Left cardiac atrium (tissue), 4 donors: ENCODE results near the gene SMCO2. TPM values are rescaled to one million over a fixed set of nuclear protein-coding genes. Genes with fewer than 3 reads are reported as not detected.

Source experiments
- ATAC-seq, 2 donors: fragments of 200-7000 bp; cut with Tn5 transposase; one replicate each; pipeline ENCODE4 v1.9.1; 2020; ENCODE audit warnings: mild to moderate bottlenecking in 2 of 2, moderate library complexity in 2 of 2
- DNase-seq: peaks from one replicate; pipeline ENCODE4 v3.0.0-alpha.2; 2020
- intact Hi-C, 2 donors: fragments of 100-400 bp; cut with DNase I; formaldehyde crosslinking; loops; one replicate each; pipeline versions ENCODE4 v1.14.1 to v1.15.1; 2022 to 2023
- long read RNA-seq: library from polyadenylated mRNA; unstranded; transcript quantifications from one replicate; pipeline ENCODE4 v2.0.0, GENCODE V29; 2021
- total RNA-seq, 2 donors: library from RNA; stranded (reverse); fragmentation: NEBNext Ultra II Directional; extraction: Animal tissue kit (Norgen Biotek cat#: 25700); gene quantifications; one replicate each; pipeline ENCODE4 v1.2.1, GENCODE V29; 2021
- donor health status: DM: no; HTN: yes; CAD: no.
- donor health status: DM: no; HTN: yes; CAD: no; lungs with severe emphysema.
- donor health status: DM: yes; HTN: yes; CAD: no.
- donor health status: Dilated cardiomyopathy.

SMCO2 gene
- not detected for total RNA-seq
- long read RNA-seq: 0 reads

GRCh38 chr12:27446436-27446835 is at the start of gene SMCO2:
Gene SMCO2, plus strand, starts transcription at chr12:27446736. Its CDS starts 23,896 bp downstream, at chr12:27470632.
- ATAC-seq: no peak
- intact Hi-C loops: no loop called here
- no peak for DNase-seq

GRCh38 chr12:27398466-27398865 is 48.1 kb upstream of the SMCO2 start:
- intact Hi-C loops: no loop called here
- DNase-seq (no peak), ATAC-seq (no peak)

- ATAC-seq (no peak), DNase-seq (no peak)
- intact Hi-C loops: no loop called here
These were observed 47.5 kb upstream of the SMCO2 start for GRCh38 chr12:27399074-27399473.

GRCh38 chr12:27400856-27401354 is 45.6 kb upstream of the SMCO2 start:
- intact Hi-C loops: no loop called here
- DNase-seq: no peak
- ATAC-seq: no peak

- DNase-seq: no peak
- no peak for ATAC-seq
- intact Hi-C loops: no loop called here
These were observed 34.5 kb upstream of the SMCO2 start for GRCh38 chr12:27412047-27412446.

GRCh38 chr12:27422697-27423096 is 23.8 kb upstream of the SMCO2 start:
- ATAC-seq: no peak
- DNase-seq: no peak
- intact Hi-C loops: no loop called here

- intact Hi-C loops: loop anchor here in 1 of 2 donors (5.0 kb wide), 1 partner anchor 228 kb away; no protein-coding TSS in a partner anchor
- ATAC-seq: peak; percentile 78 to 92
- DNase-seq: no peak
These were observed 21.8 kb upstream of the SMCO2 start for GRCh38 chr12:27424631-27425230.

- ATAC-seq (peak; percentile 48 to 77), DNase-seq (no peak)
These were observed 21.2 kb upstream of the SMCO2 start for GRCh38 chr12:27425306-27425705.

GRCh38 chr12:27426743-27427487 is 19.6 kb upstream of the SMCO2 start:
- no peak for DNase-seq
- ATAC-seq: no peak
- intact Hi-C loops: loop anchor here in 1 of 2 donors (5.0 kb wide), 1 partner anchor 225 kb away; no protein-coding TSS in a partner anchor

More at GRCh38 chr12:27425306-27425705, 21.2 kb upstream of the SMCO2 start:
- intact Hi-C loops: loop anchor here in 1 of 2 donors (5.0 kb wide), 1 partner anchor 227 kb away; no protein-coding TSS in a partner anchor

- ATAC-seq: no peak
- intact Hi-C loops: loop anchor here in 1 of 2 donors (5.0 kb wide), 1 partner anchor 224 kb away; no protein-coding TSS in a partner anchor
- DNase-seq: no peak
These were observed 18.7 kb upstream of the SMCO2 start for GRCh38 chr12:27427824-27428223.

- no peak for DNase-seq
- intact Hi-C loops: loop anchor here in 1 of 2 donors (5.0 kb wide), 1 partner anchor 224 kb away; no protein-coding TSS in a partner anchor
- ATAC-seq: no peak
These were observed 18.1 kb upstream of the SMCO2 start for GRCh38 chr12:27428466-27428865.

GRCh38 chr12:27429606-27430005 is 16.9 kb upstream of the SMCO2 start:
- no peak for ATAC-seq
- intact Hi-C loops: loop anchor here (5.0 to 10.0 kb wide), 3 partner anchors 95 to 223 kb away; partner anchors contain the start of gene PPFIBP1 (in 1 of the 2)
- no peak for DNase-seq

GRCh38 chr12:27431185-27431584 is 15.4 kb upstream of the SMCO2 start:
- intact Hi-C loops: loop anchor here (10.0 kb wide), 2 partner anchors 94 to 204 kb away; partner anchors contain the start of gene PPFIBP1 (in 1 of the 2)
- DNase-seq: no peak
- ATAC-seq: no peak

- ATAC-seq (peak in 1 of 2 donors; percentile 14), DNase-seq (no peak)
- intact Hi-C loops: loop anchor here (10.0 kb wide), 2 partner anchors 90 to 200 kb away; partner anchors contain the start of gene PPFIBP1 (in 1 of the 2)
These were observed 11.6 kb upstream of the SMCO2 start for GRCh38 chr12:27434673-27435565.

- DNase-seq: no peak
- ATAC-seq: no peak
- intact Hi-C loops: loop anchor here (10.0 kb wide), 2 partner anchors 89 to 199 kb away; partner anchors contain the start of gene PPFIBP1 (in 1 of the 2)
These were observed 10.5 kb upstream of the SMCO2 start for GRCh38 chr12:27436029-27436428.

- ATAC-seq (no peak), DNase-seq (no peak)
- intact Hi-C loops: loop anchor here (10.0 kb wide), 2 partner anchors 88 to 198 kb away; partner anchors contain the start of gene PPFIBP1 (in 1 of the 2)
These were observed 9.8 kb upstream of the SMCO2 start for GRCh38 chr12:27436768-27437167.

GRCh38 chr12:27437839-27438238 is 8.7 kb upstream of the SMCO2 start:
- intact Hi-C loops: loop anchor here (10.0 kb wide), 2 partner anchors 87 to 197 kb away; partner anchors contain the start of gene PPFIBP1 (in 1 of the 2)
- no peak for DNase-seq
- ATAC-seq: no peak

- intact Hi-C loops: no loop called here
- ATAC-seq: no peak
These were observed 1.2 kb downstream of the SMCO2 start for GRCh38 chr12:27447761-27448160.

GRCh38 chr12:27449026-27449425 is 2.5 kb downstream of the SMCO2 start:
- ATAC-seq (no peak), DNase-seq (no peak)
- intact Hi-C loops: no loop called here

More at GRCh38 chr12:27447761-27448160, 1.2 kb downstream of the SMCO2 start:
- no peak for DNase-seq
